ENCODE data around the gene EOLA1. TPM values are rescaled to one million over a fixed set of nuclear protein-coding genes. Genes with fewer than 3 reads are reported as not detected.
"Not testable (repeated sequence)": the region's sequence is repeated elsewhere in the genome, so short reads cannot be mapped to it uniquely, and the experiment has no call there.

The EOLA1 gene
- polyA plus RNA-seq, 1 experiment = 16.3 TPM

- peaks cover 5% of the 10 kb centered on the region for H3K27me3 ChIP-seq (ENCODE audit: control insufficient read depth, insufficient read depth, low read length)
- no peak for DNase-seq (ENCODE audit: low read depth, low spot score)
- TF ChIP-seq CTCF (IDR thresholded peaks at IDR 0.05; ENCODE audit: low read depth, low read length) = no peak
- no peak overlapping the region for H3K27ac ChIP-seq (ENCODE audit: low read depth, low read length)
- H3K9me3 ChIP-seq (ENCODE audit: control insufficient read depth, insufficient read depth, low read length) = no peaks in the 10 kb centered on the region
- H3K4me3 ChIP-seq (ENCODE audit: low read depth, low read length) = no peak overlapping the region
- CTCF ChIA-PET = no interaction called here
- POLR2A ChIA-PET = no interaction called here
These were observed 24.2 kb upstream of the EOLA1 start for GRCh38 chrX:149516604-149517003.

- ChIA-PET POLR2A (no interaction called here), CTCF (no interaction called here)
- no peak overlapping the region for H3K27ac ChIP-seq (ENCODE audit: low read depth, low read length)
- no peak overlapping the region for H3K4me3 ChIP-seq (ENCODE audit: low read depth, low read length)
- no peak for DNase-seq (ENCODE audit: low read depth, low spot score)
- no peaks in the 10 kb centered on the region for H3K9me3 ChIP-seq (ENCODE audit: control insufficient read depth, insufficient read depth, low read length)
- no peak for TF ChIP-seq CTCF (IDR thresholded peaks at IDR 0.05; ENCODE audit: low read depth, low read length)
- H3K27me3 ChIP-seq (ENCODE audit: control insufficient read depth, insufficient read depth, low read length) = peaks cover 5% of the 10 kb centered on the region
These were observed 23.5 kb upstream of the EOLA1 start for GRCh38 chrX:149517308-149517707.

GRCh38 chrX:149518236-149518635 lies 22.6 kb upstream of the EOLA1 start:
- no peak overlapping the region for H3K4me3 ChIP-seq (ENCODE audit: low read depth, low read length)
- ChIA-PET CTCF (no interaction called here), POLR2A (no interaction called here)
- H3K27me3 ChIP-seq (ENCODE audit: control insufficient read depth, insufficient read depth, low read length) = peaks cover 5% of the 10 kb centered on the region
- TF ChIP-seq CTCF (IDR thresholded peaks at IDR 0.05; ENCODE audit: low read depth, low read length) = no peak
- no peak for DNase-seq (ENCODE audit: low read depth, low spot score)
- no peak overlapping the region for H3K27ac ChIP-seq (ENCODE audit: low read depth, low read length)
- no peaks in the 10 kb centered on the region for H3K9me3 ChIP-seq (ENCODE audit: control insufficient read depth, insufficient read depth, low read length)

- H3K4me3 ChIP-seq (ENCODE audit: low read depth, low read length); H3K27ac ChIP-seq (ENCODE audit: low read depth, low read length); POLR2A ChIA-PET; H3K27me3 ChIP-seq (ENCODE audit: control insufficient read depth, insufficient read depth, low read length); H3K9me3 ChIP-seq (ENCODE audit: control insufficient read depth, insufficient read depth, low read length); DNase-seq (ENCODE audit: low read depth, low spot score): not testable (repeated sequence)
- CTCF ChIA-PET = interaction anchor here (2.6 kb wide), 1 partner anchor 8 kb away, joined by 22 read pairs; no protein-coding TSS in a partner anchor
These were observed 20.1 kb upstream of the EOLA1 start for GRCh38 chrX:149520636-149521277.

- H3K9me3 ChIP-seq (ENCODE audit: control insufficient read depth, insufficient read depth, low read length) = no peaks in the 10 kb centered on the region
- ChIA-PET CTCF (interaction anchor here (2.6 kb wide), 1 partner anchor 9 kb away, joined by 22 read pairs; no protein-coding TSS in a partner anchor), POLR2A (no interaction called here)
- peaks cover 4% of the 10 kb centered on the region for H3K27me3 ChIP-seq (ENCODE audit: control insufficient read depth, insufficient read depth, low read length)
- no peak for DNase-seq (ENCODE audit: low read depth, low spot score)
- TF ChIP-seq CTCF (IDR thresholded peaks at IDR 0.05; ENCODE audit: low read depth, low read length) = no peak
- H3K4me3 ChIP-seq (ENCODE audit: low read depth, low read length) = no peak overlapping the region
- no peak overlapping the region for H3K27ac ChIP-seq (ENCODE audit: low read depth, low read length)
These were observed 19.4 kb upstream of the EOLA1 start for GRCh38 chrX:149521438-149521837.
